Inferior parietal cortex (tissue), 1 donor: ENCODE measurements around the gene SOX6.
"Not testable (repeated sequence)": the region's sequence is repeated elsewhere in the genome, so short reads cannot be mapped to it uniquely, and the experiment has no call there.

Experiments used
- DNase-seq: peaks from one replicate; pipeline ENCODE4 v3.0.0-alpha.2; 2016; ENCODE audit errors: extremely low spot score

The SOX6 gene

GRCh38 chr11:16096336-16096735 lies 260.0 kb downstream of the SOX6 start:
- DNase-seq = no peak

- DNase-seq = no peak
Measured at GRCh38 chr11:16095756-16096155, 260.6 kb downstream of the SOX6 start.

- no peak for DNase-seq
Measured at GRCh38 chr11:16093889-16094653, 262.3 kb downstream of the SOX6 start.

- DNase-seq = no peak
Measured at GRCh38 chr11:16091862-16092261, 264.5 kb downstream of the SOX6 start.

- no peak for DNase-seq
Measured at GRCh38 chr11:16089481-16089880, 266.9 kb downstream of the SOX6 start.

- no peak for DNase-seq
Measured at GRCh38 chr11:16088774-16089173, 267.6 kb downstream of the SOX6 start.

- DNase-seq = no peak
Measured at GRCh38 chr11:16087886-16088285, 268.5 kb downstream of the SOX6 start.

- no peak for DNase-seq
Measured at GRCh38 chr11:16086229-16086819, 270.0 kb downstream of the SOX6 start.

GRCh38 chr11:16082095-16083055 lies 274.0 kb downstream of the SOX6 start:
- no peak for DNase-seq

GRCh38 chr11:16081382-16082094 lies 274.8 kb downstream of the SOX6 start:
- DNase-seq = no peak

GRCh38 chr11:16080688-16081381 lies 275.5 kb downstream of the SOX6 start:
- DNase-seq = no peak

GRCh38 chr11:16078936-16079335 lies 277.4 kb downstream of the SOX6 start:
- no peak for DNase-seq

GRCh38 chr11:16070573-16070972 lies 285.8 kb downstream of the SOX6 start:
- no peak for DNase-seq

GRCh38 chr11:16067268-16067667 lies 289.1 kb downstream of the SOX6 start:
- not testable (repeated sequence) for DNase-seq

GRCh38 chr11:16059332-16059731 lies 297.0 kb downstream of the SOX6 start:
- DNase-seq = no peak

- no peak for DNase-seq
Measured at GRCh38 chr11:16058671-16059070, 297.7 kb downstream of the SOX6 start.

GRCh38 chr11:16052750-16053149 lies 303.6 kb downstream of the SOX6 start:
- DNase-seq = no peak

GRCh38 chr11:16049611-16050010 lies 306.7 kb downstream of the SOX6 start:
- no peak for DNase-seq

- DNase-seq = no peak
Measured at GRCh38 chr11:16047073-16047472, 309.3 kb downstream of the SOX6 start.

- DNase-seq = no peak
Measured at GRCh38 chr11:16043617-16044016, 312.7 kb downstream of the SOX6 start.

- no peak for DNase-seq
Measured at GRCh38 chr11:16041207-16041606, 315.1 kb downstream of the SOX6 start.
